K562 (cell line): ENCODE results near the gene CLIP1. TPM values are rescaled to one million over a fixed set of nuclear protein-coding genes. Genes with fewer than 3 reads are reported as not detected.

Experiments
- ARID3B ChIP-seq: fragments of 250-450 bp; sonication (Bioruptor Pico); IDR thresholded peaks from 2 replicates; pipeline ENCODE4 v1.4.0; 2020; ENCODE audit warnings: borderline replicate concordance
- ATF3 ChIP-seq, 2 experiments: fragments of 450-650 bp in 1 of 2; sonication (generic) in 1 of 2; formaldehyde crosslinking in 1 of 2; IDR thresholded peaks in 1 of 2; conservative IDR thresholded peaks in 1 of 2; 2 replicates each; pipeline versions ENCODE4 v1.6.1 to v1.8.1; 2016 to 2023; ENCODE audit warnings: mild to moderate bottlenecking in 2 of 2, moderate library complexity in 2 of 2, inconsistent platforms in 1 of 2, missing genetic modification reagents in 1 of 2
- CEBPG ChIP-seq, 3 experiments: fragments of 200-800 bp in 1 of 3; sonication (Bioruptor generic) in 1 of 3; sonication (generic) in 1 of 3; formaldehyde crosslinking in 1 of 3; IDR thresholded peaks in 2 of 3; conservative IDR thresholded peaks in 1 of 3; 2 replicates each; pipeline versions ENCODE4 v1.6.1 to v1.8.0; 2016 to 2022; ENCODE audit warnings: missing compliant biosample characterization in 2 of 3, missing genetic modification characterization in 2 of 3, mild to moderate bottlenecking in 1 of 3, missing genetic modification reagents in 1 of 3
- DEAF1 ChIP-seq: fragments of 450-650 bp; formaldehyde crosslinking; IDR thresholded peaks from 2 replicates; pipeline ENCODE4 v1.4.0; 2020; ENCODE audit warnings: mild to moderate bottlenecking, moderate library complexity
- EZH2 ChIP-seq: IDR thresholded peaks from 2 replicates; pipeline ENCODE4 v1.6.1; 2012; ENCODE audit warnings: low read depth, mild to moderate bottlenecking, inconsistent platforms, low read length, borderline replicate concordance
- KLF6 ChIP-seq: fragments of 250-450 bp; sonication (Bioruptor Pico); IDR thresholded peaks from 2 replicates; pipeline ENCODE4 v1.4.0; 2020; ENCODE audit warnings: mild to moderate bottlenecking, moderate library complexity, borderline replicate concordance
- PHF20 ChIP-seq: fragments of 450-650 bp; IDR thresholded peaks from 2 replicates; pipeline ENCODE4 v1.6.1; 2018; ENCODE audit not compliant: partially characterized antibody
- REST ChIP-seq, 2 experiments: fragments of 450-650 bp; formaldehyde crosslinking in 1 of 2; IDR thresholded peaks; 2 replicates each; pipeline versions ENCODE4 v1.4.0 to v1.6.1; 2014 to 2020; ENCODE audit warnings: mild to moderate bottlenecking in 2 of 2, borderline replicate concordance in 1 of 2, low read depth in 1 of 2
- RUNX1 ChIP-seq: sonication (generic); IDR thresholded peaks from 2 replicates; pipeline ENCODE4 v1.6.1; 2016; ENCODE audit warnings: antibody characterized with exemption, low read depth
- SMC3 ChIP-seq: conservative IDR thresholded peaks from 2 replicates; pipeline ENCODE4 v1.6.1; 2011; ENCODE audit warnings: low read depth, low read length, improper control_type of control experiment; ENCODE audit not compliant: insufficient read depth
- ZNF280A ChIP-seq: fragments of 450-650 bp; IDR thresholded peaks from 2 replicates; pipeline ENCODE4 v1.6.1; 2018; ENCODE audit warnings: mild to moderate bottlenecking, low read depth; ENCODE audit not compliant: partially characterized antibody
- polyA plus RNA-seq, 8 experiments: library from polyadenylated mRNA; depleted of rRNA in 4 of 8; stranded (reverse) in 5 of 8; unstranded in 3 of 8; fragments of >200 nt; fragmentation: Nextera tagmentation in 2 of 8; fragmentation: Illumina TruSeq in 1 of 8; extraction: Ambion mirVana in 2 of 8; extraction: Trizol in 1 of 8; gene quantifications; 2 replicates each; pipeline versions ENCODE4 v1.2.1 to v1.2.3, GENCODE V29; 2011 to 2014; ENCODE audit warnings: inconsistent platforms in 1 of 8, missing spikeins in 1 of 8
- total RNA-seq, 7 experiments: library from RNA; depleted of rRNA in 6 of 7; stranded (reverse); fragments of >200 nt in 6 of 7; fragmentation: Illumina TruSeq in 2 of 7; extraction: Trizol in 2 of 7; gene quantifications; 2 replicates each; pipeline versions ENCODE4 v1.2.1 to v1.2.3, GENCODE V29; 2011 to 2021; ENCODE audit warnings: low replicate concordance in 1 of 7

CLIP1 gene
- total and polyA plus RNA-seq, 9 of the 15 experiments (the other 6 are each of a cell fraction or from before 2014, with no cell fraction given), result 5.8 to 33.9 (median 27.6) TPM

GRCh38 chr12:122356192-122356635 lies 66.3 kb downstream of the CLIP1 start (continued):
- no peak for TF ChIP-seq CEBPG (CRISPR knock-in tag; IDR thresholded peaks at IDR 0.05)
- TF ChIP-seq CEBPG (tag; conservative IDR thresholded peaks at IDR 0.05 in 1 of 2, IDR thresholded peaks at IDR 0.05 in 1 of 2), result peak in 1 of 2 experiments; percentile 62; a peak in 1 of 4 replicates
- TF ChIP-seq SMC3, result 0 out of 2 replicates have a peak, but pooled peaks have one; percentile 30
- TF ChIP-seq KLF6, result no peak
- TF ChIP-seq DEAF1, result peak; percentile 58
- TF ChIP-seq RUNX1, result no peak
- TF ChIP-seq ARID3B (CRISPR knock-in tag), result no peak
- peak; percentile 55; the same call in 1 of the 2 replicates for TF ChIP-seq REST (IDR thresholded peaks at IDR 0.05; ENCODE audit: borderline replicate concordance)
- no peak for TF ChIP-seq REST (CRISPR knock-in tag; IDR thresholded peaks at IDR 0.05; ENCODE audit: low read depth)
- TF ChIP-seq EZH2, result no peak
- peak; percentile 48; the same call in 1 of the 2 replicates for TF ChIP-seq ATF3 (IDR thresholded peaks at IDR 0.05)
- TF ChIP-seq ATF3 (CRISPR knock-in tag; conservative IDR thresholded peaks at IDR 0.05), result no peak
- no peak for TF ChIP-seq PHF20
- no peak for TF ChIP-seq ZNF280A
